A673 (cell line): ENCODE data around the gene DIS3L2. TPM values are rescaled to one million over a fixed set of nuclear protein-coding genes. Genes with fewer than 3 reads are reported as not detected.
"Not testable (repeated sequence)": the region's sequence is repeated elsewhere in the genome, so short reads cannot be mapped to it uniquely, and the experiment has no call there.

Experiments used
- BruUV-seq: library from RNA; stranded (reverse); fragments of 400-500 nt; replicated peaks from 2 replicates; lab custom pipeline; 2021; lab: Mats Ljungman, UMichigan
- CTCF ChIA-PET: fragments of 300-600 bp; sonication (Branson Sonifier 250); formaldehyde crosslinking; loops from one replicate; lab custom pipeline; 2022; ENCODE audit warnings: antibody characterized with exemption; lab: Charles Lee
- POLR2A ChIA-PET: fragments of 300-600 bp; sonication (Branson Sonifier 250); formaldehyde crosslinking; loops from one replicate; lab custom pipeline; 2022; ENCODE audit warnings: antibody characterized with exemption; ENCODE audit not compliant: low non-redundant PET; lab: Charles Lee
- DNase-seq: peaks from one replicate; pipeline ENCODE4 v3.0.0-alpha.2; 2015; ENCODE audit warnings: low spot score
- H3K27ac ChIP-seq: fragments of 200-600 bp; sonication (generic); 2 replicates; pipeline ENCODE4 v1.5.1; 2016; ENCODE audit warnings: mixed run types, low read depth, mild to moderate bottlenecking, mixed read lengths, antibody characterized with exemption, low read length; ENCODE audit not compliant: poor library complexity, severe bottlenecking
- H3K27me3 ChIP-seq: fragments of 200-600 bp; sonication (generic); replicated peaks from 2 replicates; pipeline ENCODE4 v1.6.1; 2017; ENCODE audit warnings: mixed run types, low read depth, mild to moderate bottlenecking, mixed read lengths, antibody characterized with exemption, low read length; ENCODE audit not compliant: insufficient read depth, poor library complexity
- H3K36me3 ChIP-seq: fragments of 200-600 bp; sonication (generic); 2 replicates; pipeline ENCODE4 v1.6.1; 2016; ENCODE audit warnings: mixed run types, mild to moderate bottlenecking, mixed read lengths, antibody characterized with exemption, low read length; ENCODE audit not compliant: insufficient read depth, poor library complexity, severe bottlenecking
- H3K4me1 ChIP-seq: fragments of 200-600 bp; sonication (generic); 2 replicates; pipeline ENCODE4 v1.6.1; 2017; ENCODE audit warnings: mixed run types, mild to moderate bottlenecking, mixed read lengths, antibody characterized with exemption, low read length; ENCODE audit not compliant: insufficient read depth, poor library complexity, severe bottlenecking
- H3K4me3 ChIP-seq: fragments of 200-600 bp; sonication (generic); 2 replicates; pipeline ENCODE4 v1.5.1; 2016; ENCODE audit warnings: low read depth, mixed run types, mild to moderate bottlenecking, mixed read lengths, low read length; ENCODE audit not compliant: poor library complexity, severe bottlenecking
- H3K9me3 ChIP-seq: fragments of 200-600 bp; sonication (generic); 2 replicates; pipeline ENCODE4 v1.6.1; 2016; ENCODE audit warnings: mixed run types, low read depth, mild to moderate bottlenecking, mixed read lengths, antibody characterized with exemption, low read length; ENCODE audit not compliant: poor library complexity, severe bottlenecking
- CTCF ChIP-seq: fragments of 300-800, 200-600 bp; sonication (generic); conservative IDR thresholded peaks from 2 replicates; pipeline ENCODE4 v1.5.1; 2017; ENCODE audit warnings: low read depth, mild to moderate bottlenecking, antibody characterized with exemption, low read length, moderate library complexity, mixed read lengths
- EZH2 ChIP-seq: fragments of 200-600 bp; sonication (generic); IDR thresholded peaks from 2 replicates; pipeline ENCODE4 v1.6.1; 2017; ENCODE audit warnings: borderline replicate concordance, low read depth, mild to moderate bottlenecking, mixed read lengths, antibody characterized with exemption, low read length; ENCODE audit not compliant: poor library complexity, severe bottlenecking
- intact Hi-C: fragments of 100-400 bp; cut with micrococcal nuclease; formaldehyde crosslinking; loops from one replicate; pipeline ENCODE4 v1.10.0; 2022; ENCODE audit not compliant: unreplicated experiment
- total RNA-seq: library from RNA; stranded (reverse); gene quantifications from 2 replicates; pipeline ENCODE4 v1.2.3, GENCODE V29; 2021

DIS3L2 gene
- total RNA-seq, 1 experiment from 2014 or later, result 38.7 TPM

- H3K4me3 ChIP-seq, result no peak overlapping the region
- H3K36me3 ChIP-seq, result peaks cover 14% of the 10 kb centered on the region
- ChIA-PET CTCF (no interaction called here), POLR2A (no interaction called here)
- H3K27ac ChIP-seq, result no peak overlapping the region
- no peak for DNase-seq
- intact Hi-C loops, result no loop called here
- H3K27me3 ChIP-seq, result no peaks in the 10 kb centered on the region
- no peaks in the 10 kb centered on the region for H3K4me1 ChIP-seq
- TF ChIP-seq CTCF (no peak), EZH2 (no peak)
- BruUV-seq, result no TSS peak
- no peaks in the 10 kb centered on the region for H3K9me3 ChIP-seq
Observed at GRCh38 chr2:232028631-232029030, 67.1 kb downstream of the DIS3L2 start.

GRCh38 chr2:232029346-232029745 lies 67.8 kb downstream of the DIS3L2 start:
- no peak for DNase-seq
- ChIA-PET POLR2A (no interaction called here), CTCF (no interaction called here)
- Histone ChIP-seq H3K27me3 (no peaks in the 10 kb centered on the region), H3K36me3 (peaks cover 8% of the 10 kb centered on the region), H3K4me3 (no peak overlapping the region), H3K4me1 (no peaks in the 10 kb centered on the region), H3K9me3 (no peaks in the 10 kb centered on the region), H3K27ac (no peak overlapping the region)
- TF ChIP-seq CTCF (no peak), EZH2 (no peak)
- intact Hi-C loops, result no loop called here
- no TSS peak for BruUV-seq

GRCh38 chr2:232030229-232030628 lies 68.7 kb downstream of the DIS3L2 start:
- TF ChIP-seq CTCF (peak; percentile 49; the same call in 1 of the 2 replicates), EZH2 (no peak)
- Histone ChIP-seq H3K4me1 (no peaks in the 10 kb centered on the region), H3K36me3 (peaks cover 7% of the 10 kb centered on the region), H3K9me3 (no peaks in the 10 kb centered on the region), H3K27ac (no peak overlapping the region), H3K4me3 (no peak overlapping the region), H3K27me3 (no peaks in the 10 kb centered on the region)
- POLR2A ChIA-PET, result no interaction called here
- no peak for DNase-seq
- CTCF ChIA-PET, result no interaction called here
- intact Hi-C loops, result no loop called here
- BruUV-seq, result no TSS peak

GRCh38 chr2:232035292-232035691 lies 73.8 kb downstream of the DIS3L2 start:
- H3K36me3 ChIP-seq, H3K27me3 ChIP-seq, H3K9me3 ChIP-seq, intact Hi-C loops, POLR2A ChIA-PET, H3K4me1 ChIP-seq, H3K27ac ChIP-seq, H3K4me3 ChIP-seq, DNase-seq, CTCF ChIA-PET, BruUV-seq: not testable (repeated sequence)

GRCh38 chr2:232036876-232037275 lies 75.4 kb downstream of the DIS3L2 start:
- H3K27me3 ChIP-seq, intact Hi-C loops, H3K9me3 ChIP-seq, CTCF ChIA-PET, H3K27ac ChIP-seq, H3K4me3 ChIP-seq, POLR2A ChIA-PET, H3K4me1 ChIP-seq, BruUV-seq, H3K36me3 ChIP-seq, DNase-seq: not testable (repeated sequence)
